Head of caudate nucleus (tissue), 42 donors: ENCODE measurements around the gene CTNND2.

ENCODE experiments used
- DNase-seq, 42 donors: peaks; one replicate each; pipeline versions ENCODE4 v3.0.0 to v3.0.0-alpha.2; 2020 to 2021; ENCODE audit warnings: mixed read lengths in 7 of 42
- intact Hi-C: fragments of 100-400 bp; cut with DNase I; formaldehyde crosslinking; loops from one replicate; pipeline ENCODE4 v1.15.0; 2022

CTNND2 gene

GRCh38 chr5:11269515-11269914, 634.7 kb downstream of the CTNND2 start:
- intact Hi-C loops: loop anchor here (5.0 kb wide), 2 partner anchors 223 to 338 kb away; no protein-coding TSS in a partner anchor
- DNase-seq: no peak

- no peak for DNase-seq
- intact Hi-C loops: loop anchor here (5.0 kb wide), 2 partner anchors 223 to 338 kb away; no protein-coding TSS in a partner anchor
These were observed 635.4 kb downstream of the CTNND2 start for GRCh38 chr5:11268891-11269290.

GRCh38 chr5:11266331-11266730, 637.9 kb downstream of the CTNND2 start:
- no peak for DNase-seq
- intact Hi-C loops: loop anchor here (5.0 kb wide), 2 partner anchors 226 to 341 kb away; no protein-coding TSS in a partner anchor

- intact Hi-C loops: no loop called here
- DNase-seq: peak; percentile 8 to 87 (median 68)
These were observed 643.0 kb downstream of the CTNND2 start for GRCh38 chr5:11261241-11261640.

GRCh38 chr5:11258001-11258400, 646.2 kb downstream of the CTNND2 start:
- intact Hi-C loops: no loop called here
- DNase-seq: no peak

GRCh38 chr5:11252523-11252922, 651.7 kb downstream of the CTNND2 start:
- intact Hi-C loops: no loop called here
- no peak for DNase-seq

GRCh38 chr5:11252075-11252474, 652.2 kb downstream of the CTNND2 start:
- intact Hi-C loops: no loop called here
- DNase-seq: no peak

- intact Hi-C loops: no loop called here
These were observed 653.0 kb downstream of the CTNND2 start for GRCh38 chr5:11251247-11251646.

GRCh38 chr5:11248966-11249365, 655.3 kb downstream of the CTNND2 start:
- intact Hi-C loops: no loop called here
- DNase-seq: no peak

More at GRCh38 chr5:11251247-11251646, 653.0 kb downstream of the CTNND2 start:
- no peak for DNase-seq

- intact Hi-C loops: no loop called here
- no peak for DNase-seq
These were observed 657.0 kb downstream of the CTNND2 start for GRCh38 chr5:11247224-11247623.

GRCh38 chr5:11240293-11241190, 663.7 kb downstream of the CTNND2 start:
- intact Hi-C loops: no loop called here
- DNase-seq: no peak

GRCh38 chr5:11239261-11240015, 664.8 kb downstream of the CTNND2 start:
- no peak for DNase-seq
- intact Hi-C loops: no loop called here

- DNase-seq: no peak
- intact Hi-C loops: no loop called here
These were observed 669.7 kb downstream of the CTNND2 start for GRCh38 chr5:11234501-11234911.

GRCh38 chr5:11230890-11231289, 673.4 kb downstream of the CTNND2 start:
- no peak for DNase-seq
- intact Hi-C loops: no loop called here

GRCh38 chr5:11227064-11227463, 677.2 kb downstream of the CTNND2 start:
- DNase-seq: no peak
- intact Hi-C loops: no loop called here

- intact Hi-C loops: no loop called here
- DNase-seq: no peak
These were observed 679.6 kb downstream of the CTNND2 start for GRCh38 chr5:11224436-11225187.

- intact Hi-C loops: no loop called here
- DNase-seq: peak in 18 of 42 donors; percentile 14 to 73 (median 42)
These were observed 682.1 kb downstream of the CTNND2 start for GRCh38 chr5:11222169-11222568.

GRCh38 chr5:11214864-11215644, 689.2 kb downstream of the CTNND2 start:
- intact Hi-C loops: no loop called here
- no peak for DNase-seq

GRCh38 chr5:11212706-11213105, 691.5 kb downstream of the CTNND2 start:
- intact Hi-C loops: no loop called here
- DNase-seq: no peak
